HCT116 (cell line): ENCODE data around the gene KRTAP1-5.

ENCODE experiments used
- EZH2 ChIP-seq: fragments of 200-600 bp; sonication (generic); IDR thresholded peaks from 2 replicates; pipeline ENCODE4 v1.6.1; 2017; ENCODE audit warnings: antibody characterized with exemption, mixed run types
- POLR2AphosphoS5 ChIP-seq: IDR thresholded peaks from 2 replicates; pipeline ENCODE4 v1.6.1; 2011; ENCODE audit warnings: mild to moderate bottlenecking, low read depth, low read length, moderate library complexity
- SRF ChIP-seq: IDR thresholded peaks from 2 replicates; pipeline ENCODE4 v1.6.1; 2012; ENCODE audit warnings: low read depth
- TF ChIP-seq, protein P1 (sequence below): IDR thresholded peaks from 2 replicates; pipeline ENCODE4 v1.6.1; 2012; ENCODE audit warnings: low read depth
- TF ChIP-seq, protein P2 (sequence below), 3 experiments: fragments of 200-600 bp in 1 of 3; sonication (generic) in 1 of 3; IDR thresholded peaks in 2 of 3; conservative IDR thresholded peaks in 1 of 3; 2 replicates each; pipeline ENCODE4 v1.5.1; 2012 to 2017; ENCODE audit warnings: low read depth in 2 of 3, low read length in 2 of 3, antibody characterized with exemption in 1 of 3, borderline replicate concordance in 1 of 3, control low read depth in 1 of 3, mild to moderate bottlenecking in 1 of 3, mixed read lengths in 1 of 3, mixed run types in 1 of 3, moderate library complexity in 1 of 3; ENCODE audit not compliant: insufficient read depth in 1 of 3

DNA sequence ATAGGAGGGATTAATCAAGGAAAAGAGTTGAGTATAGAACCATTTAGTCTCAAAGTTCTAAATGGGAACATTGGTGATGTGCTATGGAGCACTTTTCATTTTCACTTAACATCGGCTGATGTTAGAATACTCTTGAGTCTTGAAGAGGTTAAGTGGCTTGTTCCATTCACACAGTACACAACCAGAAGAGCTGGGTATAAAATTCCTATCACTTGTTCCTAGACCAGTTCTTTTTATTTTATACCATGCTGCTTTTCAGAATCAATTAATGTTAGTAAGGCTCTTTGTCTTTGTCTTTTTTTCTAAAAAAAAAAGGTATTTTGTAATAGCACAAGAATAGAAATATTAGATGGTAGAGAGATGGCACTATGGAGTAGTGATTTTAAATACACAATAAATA is 15.9 kb upstream of the KRTAP1-5 start:
- TF ChIP-seq, protein P1, sequence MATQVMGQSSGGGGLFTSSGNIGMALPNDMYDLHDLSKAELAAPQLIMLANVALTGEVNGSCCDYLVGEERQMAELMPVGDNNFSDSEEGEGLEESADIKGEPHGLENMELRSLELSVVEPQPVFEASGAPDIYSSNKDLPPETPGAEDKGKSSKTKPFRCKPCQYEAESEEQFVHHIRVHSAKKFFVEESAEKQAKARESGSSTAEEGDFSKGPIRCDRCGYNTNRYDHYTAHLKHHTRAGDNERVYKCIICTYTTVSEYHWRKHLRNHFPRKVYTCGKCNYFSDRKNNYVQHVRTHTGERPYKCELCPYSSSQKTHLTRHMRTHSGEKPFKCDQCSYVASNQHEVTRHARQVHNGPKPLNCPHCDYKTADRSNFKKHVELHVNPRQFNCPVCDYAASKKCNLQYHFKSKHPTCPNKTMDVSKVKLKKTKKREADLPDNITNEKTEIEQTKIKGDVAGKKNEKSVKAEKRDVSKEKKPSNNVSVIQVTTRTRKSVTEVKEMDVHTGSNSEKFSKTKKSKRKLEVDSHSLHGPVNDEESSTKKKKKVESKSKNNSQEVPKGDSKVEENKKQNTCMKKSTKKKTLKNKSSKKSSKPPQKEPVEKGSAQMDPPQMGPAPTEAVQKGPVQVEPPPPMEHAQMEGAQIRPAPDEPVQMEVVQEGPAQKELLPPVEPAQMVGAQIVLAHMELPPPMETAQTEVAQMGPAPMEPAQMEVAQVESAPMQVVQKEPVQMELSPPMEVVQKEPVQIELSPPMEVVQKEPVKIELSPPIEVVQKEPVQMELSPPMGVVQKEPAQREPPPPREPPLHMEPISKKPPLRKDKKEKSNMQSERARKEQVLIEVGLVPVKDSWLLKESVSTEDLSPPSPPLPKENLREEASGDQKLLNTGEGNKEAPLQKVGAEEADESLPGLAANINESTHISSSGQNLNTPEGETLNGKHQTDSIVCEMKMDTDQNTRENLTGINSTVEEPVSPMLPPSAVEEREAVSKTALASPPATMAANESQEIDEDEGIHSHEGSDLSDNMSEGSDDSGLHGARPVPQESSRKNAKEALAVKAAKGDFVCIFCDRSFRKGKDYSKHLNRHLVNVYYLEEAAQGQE: no peak
- TF ChIP-seq, protein P2, sequence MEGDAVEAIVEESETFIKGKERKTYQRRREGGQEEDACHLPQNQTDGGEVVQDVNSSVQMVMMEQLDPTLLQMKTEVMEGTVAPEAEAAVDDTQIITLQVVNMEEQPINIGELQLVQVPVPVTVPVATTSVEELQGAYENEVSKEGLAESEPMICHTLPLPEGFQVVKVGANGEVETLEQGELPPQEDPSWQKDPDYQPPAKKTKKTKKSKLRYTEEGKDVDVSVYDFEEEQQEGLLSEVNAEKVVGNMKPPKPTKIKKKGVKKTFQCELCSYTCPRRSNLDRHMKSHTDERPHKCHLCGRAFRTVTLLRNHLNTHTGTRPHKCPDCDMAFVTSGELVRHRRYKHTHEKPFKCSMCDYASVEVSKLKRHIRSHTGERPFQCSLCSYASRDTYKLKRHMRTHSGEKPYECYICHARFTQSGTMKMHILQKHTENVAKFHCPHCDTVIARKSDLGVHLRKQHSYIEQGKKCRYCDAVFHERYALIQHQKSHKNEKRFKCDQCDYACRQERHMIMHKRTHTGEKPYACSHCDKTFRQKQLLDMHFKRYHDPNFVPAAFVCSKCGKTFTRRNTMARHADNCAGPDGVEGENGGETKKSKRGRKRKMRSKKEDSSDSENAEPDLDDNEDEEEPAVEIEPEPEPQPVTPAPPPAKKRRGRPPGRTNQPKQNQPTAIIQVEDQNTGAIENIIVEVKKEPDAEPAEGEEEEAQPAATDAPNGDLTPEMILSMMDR (IDR thresholded peaks at IDR 0.05 in 2 of 3, conservative IDR thresholded peaks at IDR 0.05 in 1 of 3; ENCODE audit: borderline replicate concordance in 1 of 3, insufficient read depth in 1 of 3, low read depth in 2 of 3, low read length in 2 of 3): no peak
- TF ChIP-seq SRF (no peak), POLR2AphosphoS5 (no peak), EZH2 (no peak)
